HEK293 (cell line): ENCODE measurements around the gene FAM118B.

Source experiments
- HOXD13 ChIP-seq: sonication (generic); formaldehyde crosslinking; IDR thresholded peaks from 2 replicates; pipeline ENCODE4 v1.8.0; 2022; ENCODE audit warnings: missing genetic modification reagents, borderline replicate concordance
- PRDM6 ChIP-seq: fragments of 450-650 bp; formaldehyde crosslinking; IDR thresholded peaks from 2 replicates; pipeline ENCODE4 v1.5.1; 2017; ENCODE audit warnings: missing biosample characterization, missing genetic modification characterization
- YY1 ChIP-seq: fragments of 450-650 bp; formaldehyde crosslinking; IDR thresholded peaks from 2 replicates; pipeline ENCODE4 v1.5.1; 2018; ENCODE audit warnings: missing biosample characterization, missing genetic modification characterization
- ZBTB1 ChIP-seq: fragments of 450-650 bp; formaldehyde crosslinking; IDR thresholded peaks from 2 replicates; pipeline ENCODE4 v1.5.1; 2016; ENCODE audit warnings: missing biosample characterization, missing genetic modification characterization
- TF ChIP-seq, protein P1 (sequence below): fragments of 450-650 bp; formaldehyde crosslinking; IDR thresholded peaks from 2 replicates; pipeline ENCODE4 v1.5.1; 2016; ENCODE audit warnings: missing biosample characterization, missing genetic modification characterization
- TF ChIP-seq, protein P2 (sequence below): fragments of 450-650 bp; formaldehyde crosslinking; IDR thresholded peaks from 2 replicates; pipeline ENCODE4 v1.5.1; 2016; ENCODE audit warnings: missing biosample characterization, missing genetic modification characterization

DNA sequence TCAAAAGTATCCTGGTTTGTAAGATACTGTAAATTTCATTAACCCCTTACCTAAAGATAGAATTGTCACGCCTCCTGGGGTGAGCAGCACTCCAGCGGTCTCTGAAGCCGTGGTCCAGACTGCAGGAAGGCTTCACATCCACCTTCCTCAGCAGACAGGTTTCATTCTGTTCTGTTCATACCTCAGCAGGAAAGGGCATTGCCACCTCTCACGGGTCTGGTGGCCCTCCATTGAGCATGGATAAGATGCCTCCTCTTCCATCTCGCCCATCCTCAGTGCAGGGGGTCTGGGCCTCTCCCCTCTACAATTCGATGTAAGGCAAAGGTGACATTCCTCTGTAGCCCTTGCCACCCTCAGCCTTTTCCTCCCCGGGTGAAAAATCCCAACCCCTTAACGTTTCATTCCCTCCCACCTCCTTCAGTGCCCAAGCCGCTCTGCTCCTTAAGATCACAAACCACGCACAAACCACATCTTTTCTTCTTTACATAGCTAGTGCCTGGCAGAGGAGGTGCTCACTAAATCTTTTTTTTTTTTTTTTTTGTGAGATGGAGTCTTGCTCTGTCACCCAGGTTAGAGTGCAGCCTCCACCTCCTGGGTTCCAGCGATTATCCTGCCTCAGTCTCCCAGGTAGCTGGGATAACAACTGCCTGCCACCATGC, 28.7 kb upstream of the FAM118B start:
- TF ChIP-seq, protein P1, sequence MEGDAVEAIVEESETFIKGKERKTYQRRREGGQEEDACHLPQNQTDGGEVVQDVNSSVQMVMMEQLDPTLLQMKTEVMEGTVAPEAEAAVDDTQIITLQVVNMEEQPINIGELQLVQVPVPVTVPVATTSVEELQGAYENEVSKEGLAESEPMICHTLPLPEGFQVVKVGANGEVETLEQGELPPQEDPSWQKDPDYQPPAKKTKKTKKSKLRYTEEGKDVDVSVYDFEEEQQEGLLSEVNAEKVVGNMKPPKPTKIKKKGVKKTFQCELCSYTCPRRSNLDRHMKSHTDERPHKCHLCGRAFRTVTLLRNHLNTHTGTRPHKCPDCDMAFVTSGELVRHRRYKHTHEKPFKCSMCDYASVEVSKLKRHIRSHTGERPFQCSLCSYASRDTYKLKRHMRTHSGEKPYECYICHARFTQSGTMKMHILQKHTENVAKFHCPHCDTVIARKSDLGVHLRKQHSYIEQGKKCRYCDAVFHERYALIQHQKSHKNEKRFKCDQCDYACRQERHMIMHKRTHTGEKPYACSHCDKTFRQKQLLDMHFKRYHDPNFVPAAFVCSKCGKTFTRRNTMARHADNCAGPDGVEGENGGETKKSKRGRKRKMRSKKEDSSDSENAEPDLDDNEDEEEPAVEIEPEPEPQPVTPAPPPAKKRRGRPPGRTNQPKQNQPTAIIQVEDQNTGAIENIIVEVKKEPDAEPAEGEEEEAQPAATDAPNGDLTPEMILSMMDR (tag by site-specific recombination): no peak
- TF ChIP-seq YY1 (tag by site-specific recombination) (no peak), ZBTB1 (tag by site-specific recombination) (no peak), PRDM6 (tag by site-specific recombination) (no peak), HOXD13 (CRISPR knock-in tag) (no peak)
- TF ChIP-seq, protein P2, sequence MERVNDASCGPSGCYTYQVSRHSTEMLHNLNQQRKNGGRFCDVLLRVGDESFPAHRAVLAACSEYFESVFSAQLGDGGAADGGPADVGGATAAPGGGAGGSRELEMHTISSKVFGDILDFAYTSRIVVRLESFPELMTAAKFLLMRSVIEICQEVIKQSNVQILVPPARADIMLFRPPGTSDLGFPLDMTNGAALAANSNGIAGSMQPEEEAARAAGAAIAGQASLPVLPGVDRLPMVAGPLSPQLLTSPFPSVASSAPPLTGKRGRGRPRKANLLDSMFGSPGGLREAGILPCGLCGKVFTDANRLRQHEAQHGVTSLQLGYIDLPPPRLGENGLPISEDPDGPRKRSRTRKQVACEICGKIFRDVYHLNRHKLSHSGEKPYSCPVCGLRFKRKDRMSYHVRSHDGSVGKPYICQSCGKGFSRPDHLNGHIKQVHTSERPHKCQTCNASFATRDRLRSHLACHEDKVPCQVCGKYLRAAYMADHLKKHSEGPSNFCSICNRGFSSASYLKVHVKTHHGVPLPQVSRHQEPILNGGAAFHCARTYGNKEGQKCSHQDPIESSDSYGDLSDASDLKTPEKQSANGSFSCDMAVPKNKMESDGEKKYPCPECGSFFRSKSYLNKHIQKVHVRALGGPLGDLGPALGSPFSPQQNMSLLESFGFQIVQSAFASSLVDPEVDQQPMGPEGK (tag by site-specific recombination): no peak
